Islet of Langerhans (tissue), 1 donor: ENCODE measurements around the gene FAM209B.
A peak's percentile ranks its signal among the peaks of the same experiment; 100 is the strongest.
"Not testable (repeated sequence)": the region's sequence is repeated elsewhere in the genome, so short reads cannot be mapped to it uniquely, and the experiment has no call there.

Experiments
- FAIRE-seq: peaks from one replicate; lab custom pipeline; 2011; peaks lifted over from hg19 to GRCh38; lab: Jason Lieb, UNC

Gene FAM209B

GRCh38 chr20:56540415-56540814, 7.4 kb downstream of the FAM209B start:
- FAIRE-seq = no peak

- no peak for FAIRE-seq
These were observed 9.5 kb downstream of the FAM209B start for GRCh38 chr20:56542489-56543030.

DNA sequence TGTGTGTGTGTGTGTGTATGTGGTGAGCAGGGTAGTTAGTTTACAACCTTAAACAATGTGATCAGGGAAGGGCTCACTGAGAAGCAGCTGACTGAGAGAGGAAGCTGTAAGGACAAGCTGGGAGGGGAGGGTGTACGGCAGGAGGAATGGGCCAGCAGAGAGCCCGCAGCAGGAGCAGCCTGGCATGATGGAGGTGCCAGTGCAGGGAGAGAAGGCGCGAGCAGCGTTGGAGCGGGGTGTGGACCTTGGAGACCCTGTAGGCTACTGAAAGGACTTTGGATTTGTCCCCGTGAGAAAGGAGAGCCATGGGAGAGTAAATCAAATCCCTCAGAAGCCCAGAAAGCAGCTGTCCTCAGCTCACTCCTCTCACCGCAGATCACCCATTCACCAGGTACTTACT, 18.5 kb downstream of the FAM209B start:
- FAIRE-seq = no peak

- no peak for FAIRE-seq
These were observed 20.0 kb downstream of the FAM209B start for GRCh38 chr20:56552911-56553629.

- peak; percentile 97 for FAIRE-seq
These were observed 21.8 kb downstream of the FAM209B start for GRCh38 chr20:56554869-56555268.

GRCh38 chr20:56558968-56559367, 25.9 kb downstream of the FAM209B start:
- no peak for FAIRE-seq

- FAIRE-seq = not testable (repeated sequence)
These were observed 31.5 kb downstream of the FAM209B start for GRCh38 chr20:56564526-56564925.

- no peak for FAIRE-seq
These were observed 32.5 kb downstream of the FAM209B start for GRCh38 chr20:56565511-56565910.

- no peak for FAIRE-seq
These were observed 33.6 kb downstream of the FAM209B start for GRCh38 chr20:56566621-56567020.

GRCh38 chr20:56570832-56571231, 37.8 kb downstream of the FAM209B start:
- FAIRE-seq = no peak

GRCh38 chr20:56572172-56572571, 39.1 kb downstream of the FAM209B start:
- no peak for FAIRE-seq

DNA sequence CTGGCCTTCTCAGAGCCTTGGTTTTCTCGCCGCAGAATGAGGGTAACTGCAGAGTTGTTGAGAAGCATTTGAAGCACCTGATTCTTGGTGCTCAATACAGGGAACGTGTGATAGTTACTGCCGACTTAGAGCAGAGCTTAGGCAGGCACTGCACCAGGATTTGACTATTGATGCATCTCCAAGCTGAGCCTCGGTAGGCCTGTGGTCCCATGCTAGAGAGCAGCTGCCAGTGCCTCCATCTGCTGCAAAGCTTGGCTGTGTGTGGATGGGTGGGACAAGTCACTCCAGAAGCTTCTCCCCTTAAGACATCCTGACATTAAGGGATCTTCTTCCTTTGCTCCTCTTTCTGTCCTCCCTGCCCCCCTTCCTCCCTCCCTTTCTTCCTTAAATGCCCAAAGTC, 40.9 kb downstream of the FAM209B start:
- no peak for FAIRE-seq

DNA sequence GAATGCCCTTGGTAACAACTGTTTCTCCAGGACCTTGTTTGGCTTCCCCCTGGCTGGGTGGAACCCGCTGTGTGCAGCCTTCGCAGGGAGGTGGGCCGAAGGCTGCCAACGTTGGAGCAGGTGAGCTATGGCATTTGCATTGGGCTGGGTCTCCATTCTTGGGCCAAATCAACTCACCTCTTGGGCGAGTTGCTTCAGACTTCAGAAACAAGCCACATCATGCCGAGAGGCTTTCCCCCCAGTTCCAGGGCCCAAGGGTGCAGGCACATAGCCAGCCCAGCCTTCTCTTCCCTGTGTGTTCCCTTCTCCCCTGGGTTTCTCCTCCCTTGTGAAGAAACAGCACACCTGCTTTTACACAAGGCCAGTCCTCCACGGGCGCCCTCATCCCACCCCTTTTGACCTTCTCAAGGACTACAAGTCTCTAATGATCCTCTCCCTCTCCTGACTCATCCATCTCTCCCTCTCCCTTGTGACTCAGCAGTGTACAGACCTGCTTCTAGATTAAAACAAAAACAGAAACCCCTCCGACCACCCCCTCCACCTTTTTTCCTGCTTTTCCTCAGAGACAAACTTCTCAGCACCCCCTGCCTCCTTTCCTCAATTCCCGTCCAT, 41.6 kb downstream of the FAM209B start:
- no peak for FAIRE-seq

DNA sequence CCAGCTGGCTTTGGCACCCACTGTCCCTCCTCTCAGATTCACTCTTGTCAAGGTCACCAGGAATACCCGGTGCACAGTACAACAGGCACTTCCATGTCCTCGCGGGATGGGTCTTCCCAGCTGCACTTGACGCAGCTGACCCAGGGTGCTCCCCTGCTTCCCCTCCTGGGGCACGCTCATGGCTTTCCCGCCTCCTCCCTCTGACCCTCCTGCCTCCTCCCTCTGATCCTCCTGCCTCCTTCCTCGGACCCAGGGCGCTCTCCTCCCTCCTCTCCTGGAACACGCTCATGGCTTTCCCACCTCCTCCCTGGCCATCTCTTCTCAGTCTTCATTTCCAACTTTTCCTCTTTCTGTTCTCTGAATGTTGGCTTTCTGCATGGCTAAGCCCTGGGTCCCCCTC, 42.1 kb downstream of the FAM209B start:
- FAIRE-seq = no peak

- no peak for FAIRE-seq
These were observed 42.9 kb downstream of the FAM209B start for GRCh38 chr20:56575961-56576360.

GRCh38 chr20:56579301-56579710, 46.3 kb downstream of the FAM209B start:
- no peak for FAIRE-seq

- FAIRE-seq = no peak
These were observed 47.2 kb downstream of the FAM209B start for GRCh38 chr20:56580226-56580625.

GRCh38 chr20:56581701-56582100, 48.7 kb downstream of the FAM209B start:
- FAIRE-seq = no peak

DNA sequence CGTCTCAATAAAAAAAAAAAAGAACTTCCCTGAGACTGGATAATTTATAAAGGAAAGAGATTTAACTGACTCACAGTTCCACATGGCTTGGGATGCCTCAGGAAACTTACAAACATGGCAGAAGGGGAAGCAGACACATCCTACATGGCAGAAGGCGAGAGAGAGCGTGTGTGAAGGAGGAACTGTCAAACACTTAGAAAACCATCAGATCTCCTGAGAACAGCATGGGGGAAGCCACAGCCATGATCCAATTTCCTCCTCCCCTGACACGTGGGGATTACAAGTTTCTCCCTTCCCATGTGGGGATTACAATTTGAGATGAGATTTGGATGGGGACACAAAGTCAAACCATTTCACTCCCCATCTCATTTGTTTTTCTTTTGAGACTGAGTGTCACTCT, 49.5 kb downstream of the FAM209B start:
- no peak for FAIRE-seq

- no peak for FAIRE-seq
These were observed 51.9 kb downstream of the FAM209B start for GRCh38 chr20:56584916-56585315.
